Fibroblast of skin of left quadriceps (primary cell): ENCODE results near the gene ESCO1.

Experiments
- DNase-seq, 2 experiments: peaks; one replicate each; pipeline ENCODE4 v3.0.0-alpha.2; 2013; ENCODE audit warnings: low read depth in 2 of 2

ESCO1 gene

DNA sequence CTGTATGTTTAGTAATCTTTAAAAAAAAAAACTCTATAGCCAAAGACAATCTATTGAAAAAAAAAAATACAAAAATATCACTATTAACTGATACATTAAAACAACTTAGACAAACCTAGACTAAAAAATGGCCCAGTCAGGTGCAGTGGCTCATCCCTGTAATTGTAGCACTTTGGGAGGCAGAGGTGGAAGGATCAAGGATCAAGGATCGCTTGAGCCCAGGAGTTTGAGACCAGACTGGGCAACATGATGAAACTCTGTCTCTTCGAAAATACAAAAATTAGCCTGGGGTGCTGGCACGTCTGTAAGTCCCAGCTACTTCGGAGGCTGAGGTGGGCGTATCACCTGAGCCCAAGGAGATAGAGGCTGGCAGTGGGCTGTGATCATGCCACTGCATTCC lies 16.1 kb downstream of the ESCO1 start:
- DNase-seq, result no peak

DNA sequence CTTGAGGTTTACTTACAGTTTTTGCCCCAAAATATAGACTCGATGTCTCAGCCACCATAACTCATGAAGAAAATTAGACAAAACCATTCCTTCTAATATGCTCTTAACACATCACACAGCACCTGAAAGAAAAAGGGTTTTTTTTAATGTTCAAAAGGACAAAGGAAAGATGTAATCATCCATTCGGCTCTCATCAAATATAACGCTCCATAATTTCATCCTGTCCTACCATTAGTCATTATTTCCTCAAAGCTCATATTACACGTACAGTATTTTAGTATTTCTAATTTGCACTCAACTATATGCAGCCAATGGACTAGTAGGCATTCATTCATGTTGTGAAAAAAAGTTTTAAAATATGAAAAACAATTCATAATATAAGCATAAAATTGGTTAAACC lies 24.8 kb downstream of the ESCO1 start:
- DNase-seq, result no peak

DNA sequence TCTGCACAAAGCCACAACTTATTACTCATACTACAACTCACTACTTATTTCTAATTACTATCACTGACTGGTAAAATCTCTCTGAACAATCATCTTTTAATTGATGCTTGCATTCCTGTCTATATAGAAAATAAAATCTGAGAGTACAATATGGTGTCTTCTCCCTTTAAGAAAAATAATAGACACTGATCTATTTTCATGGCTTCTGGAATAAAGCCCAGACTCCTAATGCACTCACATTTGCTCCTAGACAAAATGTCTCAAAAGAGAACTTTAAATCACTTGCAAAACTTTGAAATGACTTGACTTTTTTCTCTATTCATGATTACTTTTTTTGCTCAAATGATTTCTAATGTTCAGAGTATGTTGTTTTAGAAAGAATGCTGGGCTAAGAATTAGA lies 28.7 kb downstream of the ESCO1 start:
- no peak for DNase-seq

DNA sequence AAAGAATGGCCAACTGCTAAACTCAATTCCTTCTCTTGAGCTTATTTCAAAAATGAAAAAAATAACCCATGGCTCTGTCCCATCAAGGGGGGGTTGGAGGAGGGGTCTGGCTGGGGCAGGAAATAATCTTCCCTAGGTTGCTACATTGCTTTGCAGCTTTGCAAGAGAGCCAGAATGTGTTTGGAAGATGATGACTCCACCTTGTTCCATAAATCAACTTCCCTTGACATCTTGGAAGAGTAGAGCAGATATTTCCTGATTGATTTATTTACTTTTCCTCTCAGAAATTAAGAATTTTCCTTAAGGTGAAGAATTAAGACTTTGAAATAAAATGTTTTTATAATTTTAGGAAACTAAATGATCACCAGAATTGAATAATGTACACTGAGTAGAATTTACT lies 41.3 kb downstream of the ESCO1 start:
- no peak for DNase-seq

DNA sequence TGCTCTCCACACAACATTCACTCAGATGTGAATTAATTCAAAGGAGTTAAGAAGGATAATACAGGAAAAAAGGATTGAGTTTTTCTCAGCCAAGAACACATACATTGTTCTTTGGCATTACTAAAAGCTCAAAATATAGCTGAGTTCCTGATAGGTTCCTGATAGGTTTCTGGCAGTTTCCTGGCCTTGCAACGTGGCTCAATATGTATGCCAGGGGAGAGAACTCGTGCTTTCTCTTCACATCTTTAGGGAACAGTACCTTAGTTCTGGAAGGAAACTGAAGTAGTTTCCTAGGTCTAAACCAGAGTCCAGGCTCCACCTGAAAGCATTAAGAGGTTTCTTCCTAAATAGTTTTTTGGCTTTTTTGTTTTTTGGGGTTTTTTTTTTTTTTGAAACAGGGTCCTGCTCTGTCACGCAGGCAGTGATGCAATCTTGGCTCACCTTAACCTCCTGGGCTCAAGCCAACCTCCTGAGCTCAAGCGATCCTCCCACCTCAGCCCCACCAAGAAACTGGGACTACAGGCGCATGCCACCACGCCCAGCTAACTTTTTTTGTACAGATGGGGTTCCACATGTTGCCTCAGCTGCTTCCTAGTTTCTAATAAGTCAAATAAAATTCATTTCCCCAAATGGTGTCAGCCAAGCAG lies 42.8 kb downstream of the ESCO1 start:
- DNase-seq, result no peak

- no peak for DNase-seq
Measured at GRCh38 chr18:21550510-21550970, 50.0 kb downstream of the ESCO1 start.

GRCh38 chr18:21548647-21549046 lies 51.9 kb downstream of the ESCO1 start:
- no peak for DNase-seq

DNA sequence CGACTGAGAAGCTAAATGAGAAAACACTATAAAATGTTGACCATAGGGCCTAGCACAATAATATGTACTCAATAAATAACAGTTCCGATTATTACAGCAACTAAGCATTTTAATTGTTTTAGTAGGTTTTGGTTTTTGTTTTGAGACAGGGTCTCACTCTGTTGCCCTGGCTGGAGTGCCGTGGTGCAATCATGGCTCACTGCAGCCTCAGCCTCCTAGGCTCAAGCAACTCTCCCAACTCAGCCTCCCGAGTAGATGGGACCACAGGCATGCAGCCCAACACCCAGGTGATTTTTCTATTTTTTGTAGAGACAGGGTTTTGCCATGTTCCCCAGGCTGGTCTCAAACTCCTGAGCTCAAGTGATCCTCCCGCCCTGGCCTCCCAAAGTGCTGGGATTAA lies 54.1 kb downstream of the ESCO1 start:
- DNase-seq, result no peak

DNA sequence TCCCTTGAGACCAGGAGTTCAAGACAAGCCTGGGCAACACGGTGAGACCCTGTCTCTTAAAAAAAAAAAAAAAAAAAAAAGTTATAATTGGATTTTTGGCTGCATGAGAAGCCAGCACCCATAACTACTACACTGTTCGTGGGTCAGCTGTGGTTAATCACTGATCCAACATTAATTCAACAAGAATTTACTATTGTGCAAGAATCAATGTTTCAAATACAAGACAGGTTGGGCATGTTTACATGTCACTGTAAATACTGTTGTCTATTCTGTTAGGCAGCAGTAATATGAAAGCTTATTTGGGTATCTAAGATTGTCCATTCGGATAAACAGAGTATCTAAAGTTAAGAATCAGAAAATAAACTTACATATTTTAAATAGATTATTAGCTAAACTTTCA lies 62.3 kb downstream of the ESCO1 start:
- DNase-seq, result no peak

- no peak for DNase-seq
Measured at GRCh38 chr18:21534327-21534726, 66.2 kb downstream of the ESCO1 start.

- DNase-seq, result no peak
Measured at GRCh38 chr18:21526463-21526862, 74.0 kb downstream of the ESCO1 start.

DNA sequence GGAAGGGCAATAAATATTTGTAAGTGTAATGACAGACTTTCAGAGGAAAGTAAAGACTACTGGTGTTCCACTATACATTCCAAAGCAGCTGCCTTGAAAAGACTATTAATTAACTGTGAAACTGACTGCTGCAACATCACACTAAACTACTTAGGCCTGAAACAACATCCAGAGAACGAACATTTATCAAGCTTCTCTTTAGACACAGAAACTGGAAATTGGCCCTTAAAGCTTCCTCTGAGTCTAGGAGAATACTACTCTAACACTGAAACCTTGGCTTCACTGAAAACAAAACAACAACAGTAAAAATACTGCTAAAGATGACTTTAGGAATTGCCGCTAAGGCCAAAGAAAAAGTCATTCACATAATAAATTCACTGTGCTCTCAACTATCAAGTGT lies 74.6 kb downstream of the ESCO1 start:
- DNase-seq, result no peak

DNA sequence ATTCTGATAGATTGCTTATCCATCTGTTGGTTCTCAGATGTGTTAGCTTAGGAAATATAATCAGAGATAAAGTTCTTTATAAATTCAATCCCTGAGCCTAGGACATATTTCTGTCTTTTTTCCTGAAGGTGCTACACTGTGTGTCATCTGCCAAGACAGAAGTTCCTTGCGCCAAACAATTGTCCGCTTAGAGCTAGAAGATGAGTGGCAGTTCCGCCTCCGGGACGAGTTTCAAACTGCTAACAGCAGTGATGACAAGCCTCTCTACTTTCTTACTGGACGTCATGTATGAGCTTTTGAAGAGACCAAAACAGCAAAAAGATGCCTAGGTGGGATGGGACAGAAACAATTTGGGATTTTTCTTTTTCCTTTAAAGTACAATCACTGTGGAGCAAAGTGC lies 78.0 kb downstream of the ESCO1 start:
- DNase-seq, result no peak

DNA sequence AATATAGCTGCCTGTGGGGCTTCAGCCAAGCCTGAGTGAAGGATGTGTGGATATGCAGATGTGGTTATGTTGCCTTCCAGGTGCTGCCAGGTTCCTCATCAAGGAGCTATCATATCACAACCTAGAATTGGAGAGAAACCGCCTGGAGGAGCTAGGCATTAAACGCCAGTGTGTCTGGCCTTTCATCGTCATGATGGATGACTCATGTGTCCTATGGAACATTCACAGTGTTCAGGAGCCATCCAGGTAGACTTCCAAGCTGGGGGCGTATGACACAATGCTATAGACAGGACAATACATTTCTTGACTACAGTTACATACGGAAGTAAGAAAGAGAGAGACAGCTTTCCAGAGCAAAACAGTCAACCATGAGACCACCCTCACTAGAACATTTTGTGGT lies 86.8 kb downstream of the ESCO1 start:
- no peak for DNase-seq

GRCh38 chr18:21513292-21513691 lies 87.2 kb downstream of the ESCO1 start:
- DNase-seq, result no peak

GRCh38 chr18:21509062-21509461 lies 91.4 kb downstream of the ESCO1 start:
- DNase-seq, result no peak

- DNase-seq, result no peak
Measured at GRCh38 chr18:21507913-21508701, 92.4 kb downstream of the ESCO1 start.

- no peak for DNase-seq
Measured at GRCh38 chr18:21502661-21503060, 97.8 kb downstream of the ESCO1 start.

DNA sequence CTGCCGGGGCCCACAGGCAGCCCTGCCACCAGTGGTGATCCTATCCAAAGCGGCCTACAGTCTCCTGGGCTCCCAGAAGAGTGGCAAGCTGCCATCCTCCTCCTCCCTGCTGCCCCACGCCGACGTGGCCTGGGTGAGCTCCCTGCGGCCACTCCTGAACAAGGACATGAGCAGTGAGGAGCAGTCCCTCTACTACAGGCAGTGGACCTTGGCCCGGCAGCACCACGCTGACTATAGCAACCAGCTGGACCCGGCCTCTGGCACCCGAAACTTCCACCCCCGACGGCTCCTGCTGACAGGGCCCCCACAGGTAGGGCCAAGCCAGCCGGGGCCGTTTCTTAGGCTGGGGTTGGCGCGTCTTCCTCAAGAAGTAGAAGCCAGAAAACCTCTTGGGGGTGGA lies 100.5 kb downstream of the ESCO1 start:
- no peak for DNase-seq

- no peak for DNase-seq
Measured at GRCh38 chr18:21496277-21496835, 104.1 kb downstream of the ESCO1 start.

GRCh38 chr18:21490748-21491147 lies 109.8 kb downstream of the ESCO1 start:
- DNase-seq, result no peak

GRCh38 chr18:21489919-21490495 lies 110.5 kb downstream of the ESCO1 start:
- DNase-seq, result no peak
